ENCODE results near the gene ELOVL5.

ELOVL5 gene

DNA sequence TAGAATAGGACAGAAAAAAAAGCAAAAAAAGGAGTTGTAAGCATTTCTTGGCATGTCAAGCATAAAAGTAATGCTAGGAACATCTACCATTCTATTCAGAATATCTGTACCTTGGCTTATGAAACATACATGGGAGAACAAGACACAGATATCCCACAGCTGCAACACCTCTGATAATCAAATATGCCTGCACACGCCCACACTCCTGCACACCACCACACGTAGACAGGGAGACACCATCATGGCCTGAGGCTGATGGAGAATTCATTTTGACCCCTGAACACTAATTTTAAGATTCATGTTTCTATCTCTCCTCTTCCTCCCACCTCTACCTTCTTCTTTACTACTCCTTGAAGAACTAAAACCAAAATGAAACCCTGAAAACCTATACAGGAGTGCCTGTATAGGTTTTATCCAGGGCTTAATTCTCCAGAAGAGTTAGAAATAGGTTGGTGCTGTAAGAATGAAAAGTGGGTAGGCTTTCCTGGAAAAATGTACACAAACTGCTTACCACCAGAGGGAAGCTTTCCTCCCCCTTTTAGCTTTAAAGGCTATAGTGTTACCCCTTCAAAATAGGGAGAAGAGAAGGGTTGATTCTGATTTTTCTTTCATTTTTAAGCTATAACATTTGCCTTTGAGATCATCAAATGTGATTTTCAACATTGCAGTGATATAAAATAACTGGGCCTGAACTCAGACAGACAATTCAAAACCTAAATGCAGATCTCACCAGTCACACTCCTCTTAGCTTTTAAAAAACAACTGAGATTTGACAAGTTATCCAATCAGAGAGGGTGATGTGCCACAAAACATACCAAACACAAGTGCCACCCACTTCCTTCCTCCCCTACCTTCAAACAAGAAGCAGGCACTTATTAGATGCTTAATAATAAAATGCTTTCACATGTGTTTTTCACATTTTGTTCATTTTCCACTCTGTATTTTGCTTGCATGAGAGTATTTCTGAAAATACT is 57.9 kb downstream of the ELOVL5 start:
- Histone ChIP-seq H3K4me2 (peak overlapping the region; percentile 52), H3K9ac (no peak overlapping the region; the same call in 1 of the 2 replicates), H3K27ac (0 out of 2 replicates have a peak overlapping the region, but pooled peaks have one; percentile 50), H3K9me3 (no peaks in the 10 kb centered on the region), H3K4me3 (no peak overlapping the region), H3K4me1 (peaks cover 94% of the 10 kb centered on the region), H3K36me3 (peaks cover 76% of the 10 kb centered on the region), H4K20me1 (peaks cover 15% of the 10 kb centered on the region; the same call in 1 of the 2 replicates), H3K27me3 (no peaks in the 10 kb centered on the region)
- TF ChIP-seq Cebpa-rat (IDR thresholded peaks at IDR 0.05), result no peak

DNA sequence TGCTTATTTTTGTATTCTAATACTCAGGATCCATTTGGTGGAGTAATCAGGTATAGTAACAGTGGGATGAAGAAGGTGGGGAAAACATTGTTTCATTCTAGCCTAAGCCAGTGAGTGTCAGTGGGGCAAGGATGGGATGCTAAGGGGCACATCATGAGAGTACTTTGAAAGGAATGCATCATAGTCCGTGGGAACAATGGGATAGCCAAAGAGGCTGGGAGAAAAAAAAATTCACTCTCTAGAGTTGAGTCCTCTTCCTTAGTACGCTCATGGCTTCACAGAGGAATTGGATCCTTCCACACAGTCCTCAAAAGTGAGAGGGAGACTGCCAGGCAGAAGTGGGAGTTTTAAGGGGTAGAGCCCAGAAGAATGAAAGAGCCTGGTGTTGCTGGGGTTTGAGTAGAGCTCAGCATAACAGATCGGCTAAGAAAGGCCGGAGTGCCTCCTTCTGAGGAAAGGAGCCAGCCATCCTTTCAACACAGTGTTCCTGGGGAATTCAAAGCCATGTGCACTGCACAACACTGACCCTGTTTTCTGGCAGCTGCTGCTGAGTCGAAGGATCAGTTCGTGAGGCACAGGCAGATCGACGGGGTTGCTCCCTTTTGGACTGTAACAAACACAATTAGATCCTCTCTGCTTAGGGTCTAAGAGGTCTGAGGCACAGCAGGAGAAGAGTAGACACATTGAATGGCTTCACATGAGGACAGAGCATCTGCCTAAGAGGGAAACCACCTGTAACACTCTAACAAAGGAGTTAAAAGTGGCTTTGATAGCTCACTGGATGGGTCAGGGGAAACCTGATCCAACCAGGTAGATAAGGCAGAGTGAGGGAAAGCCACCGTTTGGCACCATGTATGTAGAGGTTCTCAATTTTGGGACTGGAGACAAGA is 61.2 kb downstream of the ELOVL5 start:
- H4K20me1 ChIP-seq, result no peaks in the 10 kb centered on the region
- H3K4me3 ChIP-seq, result no peak overlapping the region
- no peaks in the 10 kb centered on the region for H3K9me3 ChIP-seq
- H3K36me3 ChIP-seq, result peaks cover 57% of the 10 kb centered on the region
- TF ChIP-seq Cebpa-rat (IDR thresholded peaks at IDR 0.05), result no peak
- H3K27ac ChIP-seq, result peak overlapping the region; percentile 45; the same call in 1 of the 2 replicates
- H3K4me1 ChIP-seq, result peaks cover 95% of the 10 kb centered on the region
- no peak overlapping the region; the same call in 1 of the 2 replicates for H3K4me2 ChIP-seq
- H3K9ac ChIP-seq, result no peak overlapping the region
- H3K27me3 ChIP-seq, result no peaks in the 10 kb centered on the region

DNA sequence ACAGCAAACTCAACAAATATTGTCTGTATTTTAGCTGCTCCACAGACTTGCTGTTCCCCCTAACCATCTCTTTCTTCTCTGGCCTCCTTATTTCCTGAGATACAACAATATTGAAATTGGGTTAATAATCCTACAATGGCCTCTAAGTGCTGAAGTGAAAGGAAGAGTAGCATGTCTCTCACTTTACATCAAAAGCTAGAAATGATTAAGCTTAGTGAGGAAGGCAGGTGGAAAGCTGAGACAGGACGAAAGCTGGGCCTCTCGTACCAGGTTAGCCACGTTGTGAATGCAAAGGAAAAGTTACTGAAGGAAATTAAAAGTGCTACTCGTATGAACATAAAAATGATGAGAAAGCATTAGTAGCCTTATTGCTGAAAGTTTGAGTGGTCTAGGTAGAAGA is 63.8 kb downstream of the ELOVL5 start:
- Histone ChIP-seq H3K4me3 (no peak overlapping the region), H3K4me2 (peak overlapping the region; percentile 75), H3K4me1 (peaks cover 95% of the 10 kb centered on the region), H3K36me3 (peaks cover 44% of the 10 kb centered on the region), H3K27me3 (no peaks in the 10 kb centered on the region), H4K20me1 (no peaks in the 10 kb centered on the region; the same call in 1 of the 2 replicates), H3K9me3 (no peaks in the 10 kb centered on the region), H3K27ac (peak overlapping the region; percentile 70; the same call in 1 of the 2 replicates), H3K9ac (0 out of 2 replicates have a peak overlapping the region, but pooled peaks have one; percentile 12)
- no peak for TF ChIP-seq Cebpa-rat (IDR thresholded peaks at IDR 0.05)

DNA sequence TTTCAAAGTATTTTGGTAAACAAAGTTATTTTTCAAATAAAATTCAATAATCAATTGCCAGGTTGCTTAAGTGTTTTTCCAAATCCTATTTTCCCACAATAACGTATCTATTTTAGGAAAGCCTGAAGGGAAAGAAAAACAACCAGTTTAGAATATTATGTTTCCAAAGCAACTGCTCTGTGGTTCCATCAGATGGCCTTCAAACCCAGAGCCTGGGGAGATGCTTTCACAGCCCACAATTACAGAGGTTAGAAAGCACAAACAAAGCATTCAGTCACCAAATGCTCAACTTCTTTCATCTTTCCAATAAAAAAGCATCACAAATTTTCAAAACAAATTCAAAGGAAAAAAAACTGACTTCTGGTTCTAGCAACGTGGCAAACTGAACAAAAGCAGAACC is 66.0 kb downstream of the ELOVL5 start:
- Histone ChIP-seq H3K27me3 (no peaks in the 10 kb centered on the region), H3K27ac (peak overlapping the region; percentile 70), H3K36me3 (peaks cover 52% of the 10 kb centered on the region), H3K4me1 (peaks cover 95% of the 10 kb centered on the region), H3K4me3 (no peak overlapping the region), H3K9me3 (no peaks in the 10 kb centered on the region), H3K9ac (no peak overlapping the region), H4K20me1 (no peaks in the 10 kb centered on the region; the same call in 1 of the 2 replicates), H3K4me2 (peak overlapping the region; percentile 75)
- TF ChIP-seq Cebpa-rat (IDR thresholded peaks at IDR 0.05), result no peak

DNA sequence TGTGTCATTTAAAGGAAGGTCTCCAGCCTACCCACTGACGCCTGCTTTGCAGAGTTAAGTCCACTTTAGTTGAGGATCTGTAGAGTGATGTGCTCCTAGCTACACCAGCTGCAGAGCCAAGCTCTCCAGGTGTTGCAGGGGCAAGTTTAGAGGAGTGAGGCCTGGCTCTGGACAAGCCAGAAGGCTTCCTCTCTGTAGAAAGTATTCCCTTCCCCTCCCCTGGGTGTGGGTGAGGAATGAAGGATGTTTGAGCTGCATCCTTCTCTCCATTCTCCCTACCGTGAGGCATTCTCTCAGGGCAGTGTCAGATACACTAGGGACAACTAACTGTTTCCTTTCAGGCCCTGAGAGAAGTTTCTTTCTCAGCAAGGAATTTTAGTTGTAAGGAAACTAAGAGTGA is 66.5 kb downstream of the ELOVL5 start:
- H3K4me1 ChIP-seq, result peaks cover 95% of the 10 kb centered on the region
- H3K4me3 ChIP-seq, result no peak overlapping the region
- no peaks in the 10 kb centered on the region for H3K27me3 ChIP-seq
- H3K4me2 ChIP-seq, result peak overlapping the region; percentile 75
- H3K9me3 ChIP-seq, result no peaks in the 10 kb centered on the region
- TF ChIP-seq Cebpa-rat (IDR thresholded peaks at IDR 0.05), result no peak
- peak overlapping the region; percentile 70 for H3K27ac ChIP-seq
- H3K36me3 ChIP-seq, result peaks cover 48% of the 10 kb centered on the region
- H4K20me1 ChIP-seq, result no peaks in the 10 kb centered on the region; the same call in 1 of the 2 replicates
- H3K9ac ChIP-seq, result peak overlapping the region; percentile 58; the same call in 1 of the 2 replicates

DNA sequence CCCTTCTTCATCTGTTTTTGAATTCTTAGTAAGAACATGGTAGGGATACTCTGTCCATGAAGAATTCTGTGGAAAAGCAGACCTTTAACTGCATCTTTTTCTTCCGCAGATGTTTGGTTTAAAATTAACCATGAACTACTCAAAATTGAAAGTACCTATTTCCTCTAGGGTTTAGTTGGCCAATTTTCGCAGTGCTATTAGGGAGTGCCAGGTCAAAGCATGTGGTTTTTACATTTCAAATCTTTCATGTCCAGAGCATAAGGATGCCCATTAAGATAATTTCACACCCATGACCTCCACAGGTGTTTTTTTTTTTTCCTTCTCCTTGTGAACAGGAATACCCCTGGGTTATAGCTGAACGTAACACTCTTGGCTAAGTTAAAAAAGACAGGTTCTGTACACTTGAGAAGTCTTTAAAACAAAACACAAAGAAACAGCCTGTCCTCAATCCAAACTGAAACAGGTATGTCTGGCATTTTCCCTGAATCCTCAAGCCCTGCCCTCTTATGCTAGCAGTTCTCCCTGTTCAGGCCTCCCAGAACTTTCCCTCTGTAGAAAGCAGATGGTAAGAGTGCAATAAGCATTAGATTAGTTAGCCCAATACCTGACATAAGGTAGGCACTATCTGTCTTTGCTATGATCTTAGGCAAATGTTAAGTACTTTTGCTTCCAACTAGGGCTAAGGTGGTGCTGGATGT is 67.1 kb downstream of the ELOVL5 start:
- peak overlapping the region; percentile 70 for H3K27ac ChIP-seq
- no peak for TF ChIP-seq Cebpa-rat (IDR thresholded peaks at IDR 0.05)
- peak overlapping the region; percentile 58; the same call in 1 of the 2 replicates for H3K9ac ChIP-seq
- H3K4me1 ChIP-seq, result peaks cover 98% of the 10 kb centered on the region
- peak overlapping the region; percentile 75 for H3K4me2 ChIP-seq
- H3K9me3 ChIP-seq, result no peaks in the 10 kb centered on the region
- no peaks in the 10 kb centered on the region for H3K27me3 ChIP-seq
- H3K4me3 ChIP-seq, result no peak overlapping the region
- H3K36me3 ChIP-seq, result peaks cover 50% of the 10 kb centered on the region
- H4K20me1 ChIP-seq, result no peaks in the 10 kb centered on the region; the same call in 1 of the 2 replicates

DNA sequence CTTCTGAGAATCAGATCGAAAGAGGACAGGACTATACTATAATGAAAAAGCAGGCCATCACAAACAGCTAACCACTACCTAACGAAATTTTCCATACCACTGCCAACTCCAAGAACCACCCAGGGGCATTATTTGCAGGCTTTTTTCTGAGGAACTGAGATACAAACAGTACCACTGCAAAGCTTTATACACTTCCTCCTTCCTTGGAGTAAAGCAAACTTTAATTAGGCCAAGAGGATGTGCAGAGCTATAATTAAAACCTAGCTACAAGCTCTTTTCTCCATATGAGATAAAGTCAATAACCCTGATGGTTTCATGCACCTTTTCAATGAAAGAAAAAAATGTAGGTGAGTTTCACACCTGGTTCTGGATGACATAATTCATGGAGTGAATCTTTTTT is 68.5 kb downstream of the ELOVL5 start:
- Histone ChIP-seq H3K4me3 (no peak overlapping the region), H3K4me1 (peaks cover 100% of the 10 kb centered on the region), H3K4me2 (peak overlapping the region; percentile 75), H3K9ac (no peak overlapping the region), H4K20me1 (no peaks in the 10 kb centered on the region; the same call in 1 of the 2 replicates), H3K9me3 (no peaks in the 10 kb centered on the region), H3K27ac (peak overlapping the region; percentile 58), H3K36me3 (peaks cover 49% of the 10 kb centered on the region; the same call in 1 of the 2 replicates), H3K27me3 (no peaks in the 10 kb centered on the region)
- no peak for TF ChIP-seq Cebpa-rat (IDR thresholded peaks at IDR 0.05)

DNA sequence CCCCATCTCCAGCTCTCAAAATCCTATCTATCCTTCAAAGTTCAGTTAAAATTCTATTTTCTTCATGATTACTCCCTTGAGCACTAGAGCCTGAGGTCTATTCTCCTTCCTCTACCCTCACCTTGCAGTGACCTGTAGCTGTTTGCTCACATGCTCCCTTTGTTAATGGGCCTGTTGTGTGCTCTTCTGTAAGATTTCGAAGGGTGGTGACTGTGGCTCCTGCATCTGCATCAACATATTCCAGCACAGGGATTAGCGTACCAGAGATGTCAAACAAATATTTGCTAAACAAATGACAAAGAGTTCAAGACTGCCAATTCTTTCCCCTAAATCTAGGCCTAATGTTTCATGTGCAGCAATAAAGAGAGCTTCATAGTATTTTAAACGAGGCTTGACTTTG is 69.5 kb downstream of the ELOVL5 start:
- H3K36me3 ChIP-seq, result peaks cover 55% of the 10 kb centered on the region; the same call in 1 of the 2 replicates

More for the DNA sequence above, 69.5 kb downstream of the ELOVL5 start:
- Histone ChIP-seq H3K9ac (no peak overlapping the region), H3K27ac (peak overlapping the region; percentile 58), H4K20me1 (no peaks in the 10 kb centered on the region; the same call in 1 of the 2 replicates), H3K4me2 (peak overlapping the region; percentile 75), H3K4me3 (no peak overlapping the region), H3K4me1 (peaks cover 100% of the 10 kb centered on the region), H3K27me3 (no peaks in the 10 kb centered on the region), H3K9me3 (no peaks in the 10 kb centered on the region)
- TF ChIP-seq Cebpa-rat (IDR thresholded peaks at IDR 0.05), result no peak

Measured in BLaER1 (cell line).